ENCODE data around the gene MATN4. TPM values are rescaled to one million over a fixed set of nuclear protein-coding genes. Genes with fewer than 3 reads are reported as not detected.

MATN4 gene
- total RNA-seq, 1 donor from 2014 or later: 0.29 TPM

GRCh38 chr20:45282700-45283550 is 25.2 kb downstream of the MATN4 start:
- no peaks in the 10 kb centered on the region for H3K4me1 ChIP-seq
- no peaks in the 10 kb centered on the region for H3K27me3 ChIP-seq
- H3K27ac ChIP-seq: no peak overlapping the region
- no peak overlapping the region for H3K4me3 ChIP-seq
- TF ChIP-seq, protein P1, sequence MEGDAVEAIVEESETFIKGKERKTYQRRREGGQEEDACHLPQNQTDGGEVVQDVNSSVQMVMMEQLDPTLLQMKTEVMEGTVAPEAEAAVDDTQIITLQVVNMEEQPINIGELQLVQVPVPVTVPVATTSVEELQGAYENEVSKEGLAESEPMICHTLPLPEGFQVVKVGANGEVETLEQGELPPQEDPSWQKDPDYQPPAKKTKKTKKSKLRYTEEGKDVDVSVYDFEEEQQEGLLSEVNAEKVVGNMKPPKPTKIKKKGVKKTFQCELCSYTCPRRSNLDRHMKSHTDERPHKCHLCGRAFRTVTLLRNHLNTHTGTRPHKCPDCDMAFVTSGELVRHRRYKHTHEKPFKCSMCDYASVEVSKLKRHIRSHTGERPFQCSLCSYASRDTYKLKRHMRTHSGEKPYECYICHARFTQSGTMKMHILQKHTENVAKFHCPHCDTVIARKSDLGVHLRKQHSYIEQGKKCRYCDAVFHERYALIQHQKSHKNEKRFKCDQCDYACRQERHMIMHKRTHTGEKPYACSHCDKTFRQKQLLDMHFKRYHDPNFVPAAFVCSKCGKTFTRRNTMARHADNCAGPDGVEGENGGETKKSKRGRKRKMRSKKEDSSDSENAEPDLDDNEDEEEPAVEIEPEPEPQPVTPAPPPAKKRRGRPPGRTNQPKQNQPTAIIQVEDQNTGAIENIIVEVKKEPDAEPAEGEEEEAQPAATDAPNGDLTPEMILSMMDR (IDR thresholded peaks at IDR 0.05): no peak
- no peaks in the 10 kb centered on the region for H3K9me3 ChIP-seq
- H3K36me3 ChIP-seq: no peaks in the 10 kb centered on the region
- ATAC-seq: no peak
- intact Hi-C loops (cut with DNase I): no loop called here
- DNase-seq: no peak

GRCh38 chr20:45279992-45280391 is 28.1 kb downstream of the MATN4 start:
- ATAC-seq (no peak), DNase-seq (no peak)
- Histone ChIP-seq H3K27ac (no peak overlapping the region), H3K4me3 (no peak overlapping the region), H3K9me3 (no peaks in the 10 kb centered on the region), H3K4me1 (no peaks in the 10 kb centered on the region), H3K27me3 (no peaks in the 10 kb centered on the region), H3K36me3 (no peaks in the 10 kb centered on the region)
- intact Hi-C loops (cut with DNase I): no loop called here
- TF ChIP-seq, protein P1 (IDR thresholded peaks at IDR 0.05): no peak

GRCh38 chr20:45275338-45275737 is 32.8 kb downstream of the MATN4 start:
- ATAC-seq: no peak
- H3K36me3 ChIP-seq: no peaks in the 10 kb centered on the region
- no peaks in the 10 kb centered on the region for H3K27me3 ChIP-seq
- no peak overlapping the region for H3K27ac ChIP-seq
- intact Hi-C loops (cut with DNase I): no loop called here
- H3K9me3 ChIP-seq: no peaks in the 10 kb centered on the region
- DNase-seq: no peak
- H3K4me1 ChIP-seq: no peaks in the 10 kb centered on the region
- TF ChIP-seq, protein P1 (IDR thresholded peaks at IDR 0.05): no peak
- H3K4me3 ChIP-seq: no peak overlapping the region

- DNase-seq (no peak), ATAC-seq (no peak)
- Histone ChIP-seq H3K9me3 (no peaks in the 10 kb centered on the region), H3K27ac (no peak overlapping the region), H3K36me3 (no peaks in the 10 kb centered on the region), H3K4me3 (no peak overlapping the region), H3K4me1 (no peaks in the 10 kb centered on the region), H3K27me3 (no peaks in the 10 kb centered on the region)
- TF ChIP-seq, protein P1 (IDR thresholded peaks at IDR 0.05): no peak
- intact Hi-C loops (cut with DNase I): no loop called here
Measured at GRCh38 chr20:45269754-45270270, 38.3 kb downstream of the MATN4 start.

DNA sequence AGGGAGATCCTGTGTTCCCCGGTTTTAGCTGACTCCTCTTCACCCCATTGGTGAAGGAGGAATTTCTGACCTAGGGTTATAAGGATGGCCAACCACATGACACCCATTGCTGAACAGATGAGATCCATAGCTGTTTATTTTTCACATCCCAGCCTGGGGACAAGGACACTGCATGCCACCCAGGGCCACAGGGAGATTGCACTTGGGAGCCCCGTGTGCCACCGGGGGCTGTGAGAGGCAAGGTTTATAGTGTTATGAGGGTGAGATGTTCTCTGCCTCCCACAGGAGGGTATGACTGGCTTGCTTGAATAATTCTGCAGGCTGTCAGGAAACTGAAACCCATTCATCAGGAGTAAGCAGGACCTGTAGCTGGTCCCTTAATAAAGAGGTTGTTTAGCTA is 39.0 kb downstream of the MATN4 start:
- H3K4me3 ChIP-seq: no peak overlapping the region
- H3K9me3 ChIP-seq: no peaks in the 10 kb centered on the region
- TF ChIP-seq, protein P1 (IDR thresholded peaks at IDR 0.05): no peak
- ATAC-seq: no peak
- H3K4me1 ChIP-seq: no peaks in the 10 kb centered on the region
- no peaks in the 10 kb centered on the region for H3K27me3 ChIP-seq
- no peak overlapping the region for H3K27ac ChIP-seq
- DNase-seq: no peak
- intact Hi-C loops (cut with DNase I): no loop called here
- no peaks in the 10 kb centered on the region for H3K36me3 ChIP-seq

Measured in upper lobe of right lung (tissue), 1 donor.